ENCODE results near the gene ZNF593OS.

- TF ChIP-seq CTCF (IDR thresholded peaks at IDR 0.05; ENCODE audit: poor library complexity, severe bottlenecking) (no peak), TAF1 (IDR thresholded peaks at IDR 0.05; ENCODE audit: low read depth) (no peak), POLR2AphosphoS5 (IDR thresholded peaks at IDR 0.05) (no peak), EZH2 (IDR thresholded peaks at IDR 0.05; ENCODE audit: borderline replicate concordance, insufficient read depth, low read length, poor library complexity, severe bottlenecking) (no peak), RAD21 (conservative IDR thresholded peaks at IDR 0.05) (no peak), MXI1 (conservative IDR thresholded peaks at IDR 0.05; ENCODE audit: poor library complexity, severe bottlenecking) (no peak), EP300 (conservative IDR thresholded peaks at IDR 0.05; ENCODE audit: poor library complexity, severe bottlenecking) (no peak), SMC3 (conservative IDR thresholded peaks at IDR 0.05; ENCODE audit: poor library complexity) (no peak)
Observed at GRCh38 chr1:26218906-26219494, 47.4 kb upstream of the ZNF593OS start.

All from neural cell (in vitro differentiated cells).